Endothelial cell of umbilical vein (primary cell): ENCODE data around the gene RANBP3L.

Experiments
- CTCF ChIP-seq, 2 donors: IDR thresholded peaks; 1 replicate in 1 of 2; 2 replicates in 1 of 2; pipeline ENCODE4 v1.5.1; 2011; ENCODE audit warnings: low read length in 2 of 2, mild to moderate bottlenecking in 2 of 2, moderate library complexity in 2 of 2, control low read depth in 1 of 2, inconsistent platforms in 1 of 2, low read depth in 1 of 2; ENCODE audit not compliant: insufficient read depth in 1 of 2; ENCODE audit errors: extremely low read depth in 1 of 2
- EZH2 ChIP-seq: IDR thresholded peaks from 2 replicates; pipeline ENCODE4 v1.6.1; 2012; ENCODE audit warnings: borderline replicate concordance, low read depth, mild to moderate bottlenecking, moderate library complexity, low read length, inconsistent platforms; ENCODE audit not compliant: severe bottlenecking
- FOS ChIP-seq: IDR thresholded peaks from 2 replicates; pipeline ENCODE4 v1.6.1; 2011; ENCODE audit warnings: mild to moderate bottlenecking, low read length, moderate library complexity, borderline replicate concordance; ENCODE audit not compliant: insufficient read depth
- GATA2 ChIP-seq: IDR thresholded peaks from 2 replicates; pipeline ENCODE4 v1.7.0; 2011; ENCODE audit warnings: low read depth, mild to moderate bottlenecking, moderate library complexity, mixed read lengths, low read length; ENCODE audit not compliant: insufficient read length, insufficient read depth
- JUN ChIP-seq: IDR thresholded peaks from 2 replicates; pipeline ENCODE4 v1.6.1; 2011; ENCODE audit warnings: borderline replicate concordance, low read depth; ENCODE audit not compliant: insufficient read length, insufficient read depth
- MAX ChIP-seq: IDR thresholded peaks from 2 replicates; pipeline ENCODE4 v1.6.1; 2011; ENCODE audit not compliant: insufficient read depth, insufficient read length
- MYC ChIP-seq: IDR thresholded peaks from one replicate; pipeline ENCODE4 v1.6.1; 2011; ENCODE audit warnings: mild to moderate bottlenecking, low read depth, low read length
- POLR2A ChIP-seq: IDR thresholded peaks from 2 replicates; pipeline ENCODE4 v1.6.1; 2012; ENCODE audit warnings: low read depth, mild to moderate bottlenecking, control low read depth, low read length
- POLR2AphosphoS5 ChIP-seq: IDR thresholded peaks from 2 replicates; pipeline ENCODE4 v1.6.1; 2012; ENCODE audit warnings: low read depth, mild to moderate bottlenecking, control low read depth, low read length, moderate library complexity; ENCODE audit not compliant: insufficient read depth

GRCh38 chr5:36310138-36310537 lies 8.4 kb upstream of the RANBP3L start:
- no peak for TF ChIP-seq CTCF (IDR thresholded peaks at IDR 0.05; ENCODE audit: extremely low read depth in 1 of 2, insufficient read depth in 1 of 2, low read depth in 1 of 2, low read length in 2 of 2)
- no peak for TF ChIP-seq EZH2
- TF ChIP-seq POLR2AphosphoS5: no peak
- no peak for TF ChIP-seq POLR2A
- TF ChIP-seq FOS: no peak
- no peak for TF ChIP-seq MAX
- TF ChIP-seq GATA2: no peak
- no peak for TF ChIP-seq JUN
- no peak for TF ChIP-seq MYC
